Stimulated activated CD4-positive, alpha-beta T cell treated with anti-CD3 and anti-CD28 coated beads, Interleukin-1b, Interleukin-23, amount 100 ng/mL, for 24 hours (primary cell): Measurements from ENCODE around the gene PANK3.
"Not testable (repeated sequence)": the region's sequence is repeated elsewhere in the genome, so short reads cannot be mapped to it uniquely, and the experiment has no call there.

Experiments
- DNase-seq, 4 experiments: peaks; one replicate each; pipeline ENCODE4 v3.0.0-alpha.2; 2020; ENCODE audit warnings: low read depth in 4 of 4, low spot score in 1 of 4

The PANK3 gene

GRCh38 chr5:168553377-168554130 is 25.6 kb downstream of the PANK3 start:
- no peak for DNase-seq

GRCh38 chr5:168552146-168552545 is 27.0 kb downstream of the PANK3 start:
- DNase-seq = no peak

- DNase-seq = no peak
Observed at GRCh38 chr5:168550656-168551055, 28.5 kb downstream of the PANK3 start.

- DNase-seq = no peak
Observed at GRCh38 chr5:168549554-168549953, 29.6 kb downstream of the PANK3 start.

GRCh38 chr5:168537176-168537575 is 42.0 kb downstream of the PANK3 start:
- no peak for DNase-seq

GRCh38 chr5:168534351-168534750 is 44.8 kb downstream of the PANK3 start:
- not testable (repeated sequence) for DNase-seq

GRCh38 chr5:168531987-168532864 is 46.9 kb downstream of the PANK3 start:
- DNase-seq = no peak

GRCh38 chr5:168531191-168531590 is 48.0 kb downstream of the PANK3 start:
- DNase-seq = no peak

GRCh38 chr5:168530621-168531150 is 48.5 kb downstream of the PANK3 start:
- DNase-seq = no peak

- DNase-seq = no peak
Observed at GRCh38 chr5:168529374-168530234, 49.6 kb downstream of the PANK3 start.

- peak in 1 of 4 experiments; percentile 9 for DNase-seq
Observed at GRCh38 chr5:168528521-168529373, 50.4 kb downstream of the PANK3 start, which contains the start of gene FBLL1. Gene FBLL1 (plus strand): TSS chr5:168529305. CDS start chr5:168529505, 200 bp downstream.

- DNase-seq = no peak
Observed at GRCh38 chr5:168527756-168528295, 51.3 kb downstream of the PANK3 start.

- no peak for DNase-seq
Observed at GRCh38 chr5:168525856-168526255, 53.3 kb downstream of the PANK3 start.

GRCh38 chr5:168513861-168514428 is 65.2 kb downstream of the PANK3 start:
- no peak for DNase-seq

- DNase-seq = no peak
Observed at GRCh38 chr5:168502563-168503237, 76.5 kb downstream of the PANK3 start.
